CD4-positive, alpha-beta memory T cell (primary cell): ENCODE measurements around the gene CCNY. TPM values are rescaled to one million over a fixed set of nuclear protein-coding genes. Genes with fewer than 3 reads are reported as not detected.

Experiments
- CTCF ChIA-PET: fragments of 350-600 bp; sonication (Branson Sonifier 250); formaldehyde crosslinking; loops from one replicate; lab custom pipeline; 2021; ENCODE audit warnings: inconsistent platforms; ENCODE audit not compliant: partially characterized antibody; lab: Charles Lee
- POLR2A ChIA-PET: fragments of 350-600 bp; sonication (Branson Sonifier 250); formaldehyde crosslinking; loops from one replicate; lab custom pipeline; 2021; ENCODE audit not compliant: partially characterized antibody; lab: Charles Lee
- DNase-seq, 5 donors: peaks; one replicate each; pipeline versions ENCODE4 v3.0.0 to v3.0.0-alpha.2; 2020 to 2022; ENCODE audit warnings: mixed read lengths in 1 of 5
- H3K27ac ChIP-seq: one replicate; pipeline ENCODE4 v1.7.0; 2013; ENCODE audit warnings: low read depth, low read length
- H3K27me3 ChIP-seq: 2 replicates; pipeline ENCODE4 v1.7.0; 2013; ENCODE audit warnings: mild to moderate bottlenecking, low read length, moderate library complexity; ENCODE audit not compliant: insufficient read depth
- H3K36me3 ChIP-seq: 2 replicates; pipeline ENCODE4 v1.7.0; 2013; ENCODE audit warnings: mild to moderate bottlenecking, low read length, moderate library complexity; ENCODE audit not compliant: insufficient read depth
- H3K4me1 ChIP-seq: 2 replicates; pipeline ENCODE4 v1.7.0; 2013; ENCODE audit warnings: mild to moderate bottlenecking, low read length, moderate library complexity; ENCODE audit not compliant: insufficient read depth
- H3K4me3 ChIP-seq, 2 donors: one replicate each; pipeline ENCODE4 v1.7.0; 2013; ENCODE audit warnings: low read length in 2 of 2, mild to moderate bottlenecking in 1 of 2
- H3K9me3 ChIP-seq, 2 donors: one replicate each; pipeline ENCODE4 v1.7.0; 2013; ENCODE audit warnings: low read length in 2 of 2, control low read depth in 1 of 2; ENCODE audit not compliant: control insufficient read depth in 1 of 2
- H3K27ac Mint-ChIP-seq, 7 donors: one replicate each; pipeline ENCODE4 v1.8.0; 2020 to 2021; ENCODE audit warnings: mixed read lengths in 7 of 7, mild to moderate bottlenecking in 6 of 7, inconsistent platforms in 3 of 7, moderate library complexity in 3 of 7
- H3K27me3 Mint-ChIP-seq, 2 donors: one replicate each; pipeline ENCODE4 v1.8.0; 2020 to 2021; ENCODE audit warnings: mixed read lengths in 2 of 2
- H3K36me3 Mint-ChIP-seq, 2 donors: one replicate each; pipeline ENCODE4 v1.8.0; 2020 to 2021; ENCODE audit warnings: mixed read lengths in 2 of 2, inconsistent platforms in 1 of 2, mild to moderate bottlenecking in 1 of 2
- H3K4me1 Mint-ChIP-seq, 4 donors: one replicate each; pipeline ENCODE4 v1.8.0; 2020 to 2021; ENCODE audit warnings: mixed read lengths in 4 of 4, mild to moderate bottlenecking in 1 of 4
- H3K4me3 Mint-ChIP-seq, 8 donors: one replicate each; pipeline ENCODE4 v1.8.0; 2020 to 2021; ENCODE audit warnings: mixed read lengths in 8 of 8, mild to moderate bottlenecking in 7 of 8, moderate library complexity in 6 of 8, inconsistent platforms in 3 of 8
- H3K9me3 Mint-ChIP-seq, 8 donors: one replicate each; pipeline ENCODE4 v1.8.0; 2020 to 2021; ENCODE audit warnings: mixed read lengths in 8 of 8, mild to moderate bottlenecking in 5 of 8, inconsistent platforms in 3 of 8, moderate library complexity in 1 of 8
- intact Hi-C: fragments of 100-400 bp; cut with micrococcal nuclease; formaldehyde crosslinking; loops from one replicate; pipeline ENCODE4 v1.15.1; 2023
- polyA plus RNA-seq, 2 donors: library from polyadenylated mRNA; unstranded; fragments of 300-500 nt; fragmentation: Illumina TruSeq; gene quantifications; one replicate each; pipeline ENCODE4 v1.2.3, GENCODE V29; 2021
- total RNA-seq, 2 experiments: library from RNA; stranded (reverse); gene quantifications; one replicate each; pipeline ENCODE4 v1.2.3, GENCODE V29; 2021

CCNY gene
- total and polyA plus RNA-seq, 4 experiments from 2014 or later, result 5.6 to 66.7 (median 41.5) TPM

GRCh38 chr10:35585356-35585755 lies 249.0 kb downstream of the CCNY start:
- H3K36me3 Mint-ChIP-seq, result no peaks in the 10 kb centered on the region
- no peaks in the 10 kb centered on the region for H3K4me1 Mint-ChIP-seq
- ChIA-PET POLR2A (no interaction called here), CTCF (no interaction called here)
- Histone ChIP-seq H3K36me3 (no peaks in the 10 kb centered on the region), H3K4me1 (no peaks in the 10 kb centered on the region), H3K27ac (no peak overlapping the region), H3K27me3 (no peaks in the 10 kb centered on the region), H3K4me3 (no peak overlapping the region), H3K9me3 (no peaks in the 10 kb centered on the region)
- H3K27me3 Mint-ChIP-seq, result peaks cover 3% of the 10 kb centered on the region in 2 donors
- peak overlapping the region in 1 of 7 donors; percentile 35 for H3K27ac Mint-ChIP-seq
- no peak overlapping the region for H3K4me3 Mint-ChIP-seq
- no peak for DNase-seq
- intact Hi-C loops, result no loop called here
- peaks cover 0 to 4% (median 0%) of the 10 kb centered on the region in 8 donors for H3K9me3 Mint-ChIP-seq

DNA sequence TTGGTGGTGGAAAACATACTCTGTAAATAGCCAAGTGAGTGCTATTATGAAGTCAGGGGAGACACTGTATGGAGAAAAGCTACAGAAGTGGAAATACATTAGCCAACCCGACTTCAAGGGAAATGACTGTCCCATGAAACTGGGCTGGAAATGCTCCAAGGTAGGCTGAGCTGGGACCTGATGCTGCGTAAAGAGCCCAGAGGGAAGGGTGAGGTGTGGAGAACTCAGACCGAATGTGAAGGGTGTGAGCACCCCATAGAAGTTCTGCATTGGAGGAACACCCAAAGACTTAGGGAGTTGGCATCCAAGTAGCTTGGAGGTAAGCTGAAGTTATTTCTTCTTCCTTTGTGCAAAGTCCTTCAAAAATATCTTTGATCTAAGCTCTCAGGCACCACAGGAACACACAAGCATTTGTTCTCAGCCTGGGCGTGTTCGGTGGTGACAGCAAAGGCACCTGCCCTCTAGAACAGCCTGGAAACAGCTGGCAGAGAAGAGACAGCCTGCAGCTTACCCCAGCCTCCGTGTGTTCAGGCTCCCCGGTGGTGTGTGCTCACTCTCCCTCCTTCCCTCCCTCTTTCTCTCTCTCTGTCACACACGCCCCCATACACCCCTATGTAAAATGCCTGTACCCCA lies 249.7 kb downstream of the CCNY start:
- Mint-ChIP-seq H3K27ac (no peak overlapping the region), H3K9me3 (peaks cover 0 to 11% (median 5%) of the 10 kb centered on the region in 8 donors), H3K4me1 (no peaks in the 10 kb centered on the region), H3K27me3 (peaks cover 5 to 6% of the 10 kb centered on the region in 2 donors), H3K4me3 (no peak overlapping the region), H3K36me3 (no peaks in the 10 kb centered on the region)
- ChIA-PET POLR2A (no interaction called here), CTCF (no interaction called here)
- Histone ChIP-seq H3K36me3 (no peaks in the 10 kb centered on the region), H3K4me1 (no peaks in the 10 kb centered on the region), H3K27ac (no peak overlapping the region), H3K9me3 (no peaks in the 10 kb centered on the region), H3K27me3 (no peaks in the 10 kb centered on the region), H3K4me3 (no peak overlapping the region)
- intact Hi-C loops, result no loop called here
- no peak for DNase-seq

GRCh38 chr10:35588836-35589235 lies 252.5 kb downstream of the CCNY start:
- H3K4me3 Mint-ChIP-seq, result no peak overlapping the region
- no peak overlapping the region for H3K27ac Mint-ChIP-seq
- H3K36me3 ChIP-seq, result no peaks in the 10 kb centered on the region
- no peaks in the 10 kb centered on the region for H3K27me3 ChIP-seq
- H3K4me1 Mint-ChIP-seq, result no peaks in the 10 kb centered on the region
- intact Hi-C loops, result no loop called here
- CTCF ChIA-PET, result interaction anchor here (0.6 to 1.1 kb wide), 3 partner anchors 9 to 349 kb away, joined by 3 read pairs; no protein-coding TSS in a partner anchor
- H3K4me3 ChIP-seq, result no peak overlapping the region
- peaks cover 5 to 6% of the 10 kb centered on the region in 2 donors for H3K27me3 Mint-ChIP-seq
- no peaks in the 10 kb centered on the region for H3K4me1 ChIP-seq
- no peaks in the 10 kb centered on the region for H3K9me3 ChIP-seq
- no peak overlapping the region for H3K27ac ChIP-seq
- peaks cover 0 to 18% (median 11%) of the 10 kb centered on the region in 8 donors for H3K9me3 Mint-ChIP-seq
- H3K36me3 Mint-ChIP-seq, result no peaks in the 10 kb centered on the region
- POLR2A ChIA-PET, result no interaction called here
- no peak for DNase-seq

GRCh38 chr10:35592441-35592840 lies 256.1 kb downstream of the CCNY start:
- peaks cover 0 to 18% (median 12%) of the 10 kb centered on the region in 8 donors for H3K9me3 Mint-ChIP-seq
- no peak overlapping the region for H3K27ac Mint-ChIP-seq
- no peak for DNase-seq
- ChIA-PET CTCF (no interaction called here), POLR2A (no interaction called here)
- H3K27ac ChIP-seq, result no peak overlapping the region
- no peak overlapping the region for H3K4me3 Mint-ChIP-seq
- H3K27me3 ChIP-seq, result no peaks in the 10 kb centered on the region
- no peaks in the 10 kb centered on the region for H3K36me3 Mint-ChIP-seq
- H3K9me3 ChIP-seq, result no peaks in the 10 kb centered on the region
- no peaks in the 10 kb centered on the region for H3K4me1 Mint-ChIP-seq
- H3K4me3 ChIP-seq, result no peak overlapping the region
- intact Hi-C loops, result no loop called here
- no peaks in the 10 kb centered on the region for H3K36me3 ChIP-seq
- no peaks in the 10 kb centered on the region for H3K4me1 ChIP-seq
- peaks cover 5 to 6% of the 10 kb centered on the region in 2 donors for H3K27me3 Mint-ChIP-seq

DNA sequence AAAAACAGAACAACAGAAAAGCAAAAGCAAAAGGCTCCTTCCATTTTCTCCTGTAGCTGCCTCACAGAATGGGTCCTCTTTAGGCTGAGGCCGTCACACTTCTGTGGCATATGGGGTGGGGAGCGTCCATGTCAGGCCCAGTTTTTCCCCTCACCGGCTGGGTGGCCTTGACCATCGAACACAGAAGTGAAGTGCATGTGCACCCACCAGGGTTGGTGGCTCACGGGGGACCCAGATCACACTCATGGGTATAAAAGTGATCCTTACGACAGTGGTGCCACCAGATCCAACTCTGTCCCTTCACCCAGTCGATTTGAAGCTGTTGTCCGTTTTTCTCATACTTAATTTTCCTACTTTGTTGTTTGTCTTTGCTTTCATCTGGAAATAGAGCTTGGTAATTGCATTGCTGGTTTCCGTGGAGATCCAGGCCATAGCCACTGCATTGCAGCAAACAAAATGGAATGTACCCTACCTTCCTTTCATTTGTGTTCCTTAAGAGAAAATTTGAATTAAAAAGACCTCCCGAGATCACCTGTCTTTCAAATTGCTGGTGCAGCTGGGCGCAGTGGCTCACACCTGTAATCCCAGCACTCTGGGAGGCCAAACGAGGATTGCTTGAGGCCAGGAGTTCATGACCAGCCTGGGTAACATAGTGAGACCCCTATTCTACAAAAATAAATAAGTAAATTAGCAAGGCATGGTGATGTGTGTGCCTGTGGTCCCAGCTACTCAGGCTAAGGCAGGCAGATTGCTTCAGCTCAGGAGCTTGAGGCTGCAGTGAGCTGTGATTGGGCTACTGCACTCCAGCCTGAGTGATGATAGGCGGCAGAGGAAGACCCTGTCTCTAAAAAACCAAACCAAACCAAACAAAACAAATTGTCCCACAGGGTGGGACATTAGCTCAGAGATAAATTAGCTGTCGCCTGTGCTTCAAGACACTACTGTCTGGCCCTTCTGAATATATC lies 258.1 kb downstream of the CCNY start:
- no peak for DNase-seq
- Histone ChIP-seq H3K9me3 (no peaks in the 10 kb centered on the region), H3K27ac (no peak overlapping the region), H3K4me1 (no peaks in the 10 kb centered on the region), H3K36me3 (no peaks in the 10 kb centered on the region), H3K4me3 (no peak overlapping the region), H3K27me3 (no peaks in the 10 kb centered on the region)
- CTCF ChIA-PET, result no interaction called here
- no peak overlapping the region for H3K27ac Mint-ChIP-seq
- H3K9me3 Mint-ChIP-seq, result peaks cover 0 to 18% (median 12%) of the 10 kb centered on the region in 8 donors
- peaks cover 2% of the 10 kb centered on the region in 2 donors for H3K27me3 Mint-ChIP-seq
- H3K36me3 Mint-ChIP-seq, result no peaks in the 10 kb centered on the region
- intact Hi-C loops, result no loop called here
- POLR2A ChIA-PET, result no interaction called here
- no peak overlapping the region for H3K4me3 Mint-ChIP-seq
- no peaks in the 10 kb centered on the region for H3K4me1 Mint-ChIP-seq

- no peaks in the 10 kb centered on the region for H3K9me3 ChIP-seq
- H3K4me3 ChIP-seq, result no peak overlapping the region
- Mint-ChIP-seq H3K4me1 (no peaks in the 10 kb centered on the region), H3K27ac (no peak overlapping the region), H3K36me3 (no peaks in the 10 kb centered on the region), H3K27me3 (peaks cover 3 to 5% of the 10 kb centered on the region in 2 donors), H3K4me3 (no peak overlapping the region), H3K9me3 (peaks cover 0 to 23% (median 12%) of the 10 kb centered on the region in 8 donors)
- no peak overlapping the region for H3K27ac ChIP-seq
- ChIA-PET POLR2A (no interaction called here), CTCF (no interaction called here)
- DNase-seq, result no peak
- H3K27me3 ChIP-seq, result no peaks in the 10 kb centered on the region
- intact Hi-C loops, result no loop called here
- no peaks in the 10 kb centered on the region for H3K36me3 ChIP-seq
- no peaks in the 10 kb centered on the region for H3K4me1 ChIP-seq
These were observed 258.8 kb downstream of the CCNY start for GRCh38 chr10:35595106-35595505.

- Histone ChIP-seq H3K4me3 (no peak overlapping the region), H3K9me3 (no peaks in the 10 kb centered on the region), H3K27ac (no peak overlapping the region), H3K27me3 (no peaks in the 10 kb centered on the region), H3K4me1 (no peaks in the 10 kb centered on the region), H3K36me3 (no peaks in the 10 kb centered on the region)
- Mint-ChIP-seq H3K27me3 (peaks cover 5 to 13% of the 10 kb centered on the region in 2 donors), H3K36me3 (no peaks in the 10 kb centered on the region), H3K9me3 (peaks cover 2 to 21% (median 17%) of the 10 kb centered on the region in 8 donors), H3K4me1 (no peaks in the 10 kb centered on the region), H3K27ac (no peak overlapping the region), H3K4me3 (no peak overlapping the region)
- intact Hi-C loops, result no loop called here
- CTCF ChIA-PET, result no interaction called here
- no peak for DNase-seq
- POLR2A ChIA-PET, result no interaction called here
These were observed 262.1 kb downstream of the CCNY start for GRCh38 chr10:35598379-35598778.
